ENCODE results near the gene CEACAM4. TPM values are rescaled to one million over a fixed set of nuclear protein-coding genes. Genes with fewer than 3 reads are reported as not detected.

CEACAM4 gene
- total RNA-seq = not detected in 2 replicates

GRCh38 chr19:41626877-41627276 is at the start of gene CEACAM4:
Gene CEACAM4, minus strand, starts transcription at chr19:41627074. Its CDS starts 111 bp downstream, at chr19:41626963.
- no peaks in the 10 kb centered on the region for H3K27me3 ChIP-seq (ENCODE audit: insufficient read depth, low read length)
- TF ChIP-seq, protein P1, sequence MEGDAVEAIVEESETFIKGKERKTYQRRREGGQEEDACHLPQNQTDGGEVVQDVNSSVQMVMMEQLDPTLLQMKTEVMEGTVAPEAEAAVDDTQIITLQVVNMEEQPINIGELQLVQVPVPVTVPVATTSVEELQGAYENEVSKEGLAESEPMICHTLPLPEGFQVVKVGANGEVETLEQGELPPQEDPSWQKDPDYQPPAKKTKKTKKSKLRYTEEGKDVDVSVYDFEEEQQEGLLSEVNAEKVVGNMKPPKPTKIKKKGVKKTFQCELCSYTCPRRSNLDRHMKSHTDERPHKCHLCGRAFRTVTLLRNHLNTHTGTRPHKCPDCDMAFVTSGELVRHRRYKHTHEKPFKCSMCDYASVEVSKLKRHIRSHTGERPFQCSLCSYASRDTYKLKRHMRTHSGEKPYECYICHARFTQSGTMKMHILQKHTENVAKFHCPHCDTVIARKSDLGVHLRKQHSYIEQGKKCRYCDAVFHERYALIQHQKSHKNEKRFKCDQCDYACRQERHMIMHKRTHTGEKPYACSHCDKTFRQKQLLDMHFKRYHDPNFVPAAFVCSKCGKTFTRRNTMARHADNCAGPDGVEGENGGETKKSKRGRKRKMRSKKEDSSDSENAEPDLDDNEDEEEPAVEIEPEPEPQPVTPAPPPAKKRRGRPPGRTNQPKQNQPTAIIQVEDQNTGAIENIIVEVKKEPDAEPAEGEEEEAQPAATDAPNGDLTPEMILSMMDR (IDR thresholded peaks at IDR 0.05; ENCODE audit: extremely low read depth, low read depth, low read length) = no peak
- no peaks in the 10 kb centered on the region for H3K79me2 ChIP-seq (ENCODE audit: insufficient read depth, low read length)
- no peak within 1 kb of the TSS for H3K4me2 ChIP-seq (ENCODE audit: insufficient read depth, low read length)
- H3K4me3 ChIP-seq (ENCODE audit: insufficient read depth, low read length) = no peak within 1 kb of the TSS
- no peak for DNase-seq (ENCODE audit: insufficient read length, low spot score, missing footprints)
- no peaks in the 10 kb centered on the region for H4K20me1 ChIP-seq (ENCODE audit: insufficient read depth, low read length)
- H2AFZ ChIP-seq (ENCODE audit: low read length) = no peak within 1 kb of the TSS
- no peaks in the 10 kb centered on the region for H3K36me3 ChIP-seq (ENCODE audit: insufficient read depth, low read length)
- no peak within 1 kb of the TSS for H3K27ac ChIP-seq (ENCODE audit: low read depth, low read length)
- H3K9me3 ChIP-seq (ENCODE audit: low read depth, low read length) = no peaks in the 10 kb centered on the region
- H3K4me1 ChIP-seq (ENCODE audit: insufficient read depth, low read length) = no peaks in the 10 kb centered on the region

DNA sequence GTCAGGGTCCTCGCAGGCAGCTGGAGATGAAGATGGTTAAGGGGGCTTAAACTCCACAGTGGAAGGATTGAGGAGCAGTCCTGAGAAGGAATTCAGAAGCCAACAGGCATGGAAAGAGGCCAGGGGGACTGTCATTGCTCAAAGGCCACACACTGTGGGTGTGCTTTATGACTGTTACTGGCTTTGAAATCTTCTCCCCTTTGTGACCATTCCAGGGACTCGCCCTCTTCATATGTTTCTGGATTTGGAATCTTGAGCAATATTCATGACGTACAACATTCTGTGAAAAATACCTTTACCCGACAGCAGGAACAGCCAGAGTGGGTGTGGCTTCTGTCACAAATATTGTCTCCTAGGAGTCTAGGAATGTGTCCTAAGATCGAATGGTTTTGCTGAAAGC is 44.6 kb upstream of the CEACAM4 start:
- TF ChIP-seq, protein P1 (IDR thresholded peaks at IDR 0.05; ENCODE audit: extremely low read depth, low read depth, low read length) = no peak
- DNase-seq (ENCODE audit: insufficient read length, low spot score, missing footprints) = no peak
- H3K27ac ChIP-seq (ENCODE audit: low read depth, low read length) = no peak overlapping the region
- H3K9me3 ChIP-seq (ENCODE audit: low read depth, low read length) = no peaks in the 10 kb centered on the region
- H3K27me3 ChIP-seq (ENCODE audit: insufficient read depth, low read length) = no peaks in the 10 kb centered on the region
- H3K4me2 ChIP-seq (ENCODE audit: insufficient read depth, low read length) = no peak overlapping the region
- no peak overlapping the region for H2AFZ ChIP-seq (ENCODE audit: low read length)
- no peaks in the 10 kb centered on the region for H3K36me3 ChIP-seq (ENCODE audit: insufficient read depth, low read length)
- no peaks in the 10 kb centered on the region for H4K20me1 ChIP-seq (ENCODE audit: insufficient read depth, low read length)
- H3K79me2 ChIP-seq (ENCODE audit: insufficient read depth, low read length) = no peaks in the 10 kb centered on the region
- H3K4me3 ChIP-seq (ENCODE audit: insufficient read depth, low read length) = no peak overlapping the region
- H3K4me1 ChIP-seq (ENCODE audit: insufficient read depth, low read length) = no peaks in the 10 kb centered on the region

DNA sequence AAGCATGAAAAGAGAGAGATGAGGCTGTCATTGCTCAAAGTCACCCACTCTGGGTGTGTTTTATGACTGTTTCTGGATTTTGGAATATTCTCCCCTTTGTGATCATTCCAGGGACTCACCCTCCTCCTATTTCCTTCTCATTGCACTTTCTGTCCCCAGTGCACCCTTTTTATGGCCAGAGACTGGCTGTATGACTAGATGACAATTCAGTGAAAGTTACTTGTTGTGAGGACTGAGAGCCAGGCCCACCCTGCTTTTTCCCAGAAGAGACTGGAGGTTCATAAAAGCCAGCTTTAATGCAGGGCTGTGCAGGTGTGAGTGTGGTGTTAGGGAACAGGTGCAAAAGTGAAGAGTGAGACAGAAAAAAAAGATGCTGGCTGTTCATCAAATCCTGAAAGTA is 43.9 kb upstream of the CEACAM4 start:
- no peak for DNase-seq (ENCODE audit: insufficient read length, low spot score, missing footprints)
- H3K4me2 ChIP-seq (ENCODE audit: insufficient read depth, low read length) = no peak overlapping the region
- H2AFZ ChIP-seq (ENCODE audit: low read length) = no peak overlapping the region
- no peaks in the 10 kb centered on the region for H3K4me1 ChIP-seq (ENCODE audit: insufficient read depth, low read length)
- H3K9me3 ChIP-seq (ENCODE audit: low read depth, low read length) = peaks cover 3% of the 10 kb centered on the region
- no peaks in the 10 kb centered on the region for H3K36me3 ChIP-seq (ENCODE audit: insufficient read depth, low read length)
- no peak overlapping the region for H3K4me3 ChIP-seq (ENCODE audit: insufficient read depth, low read length)
- no peaks in the 10 kb centered on the region for H3K79me2 ChIP-seq (ENCODE audit: insufficient read depth, low read length)
- H3K27me3 ChIP-seq (ENCODE audit: insufficient read depth, low read length) = no peaks in the 10 kb centered on the region
- H4K20me1 ChIP-seq (ENCODE audit: insufficient read depth, low read length) = no peaks in the 10 kb centered on the region
- TF ChIP-seq, protein P1 (IDR thresholded peaks at IDR 0.05; ENCODE audit: extremely low read depth, low read depth, low read length) = no peak
- no peak overlapping the region for H3K27ac ChIP-seq (ENCODE audit: low read depth, low read length)

GRCh38 chr19:41668315-41668714 is 41.4 kb upstream of the CEACAM4 start:
- Histone ChIP-seq H4K20me1 (ENCODE audit: insufficient read depth, low read length) (no peaks in the 10 kb centered on the region), H3K36me3 (ENCODE audit: insufficient read depth, low read length) (no peaks in the 10 kb centered on the region), H3K4me2 (ENCODE audit: insufficient read depth, low read length) (no peak overlapping the region), H3K79me2 (ENCODE audit: insufficient read depth, low read length) (no peaks in the 10 kb centered on the region), H3K27ac (ENCODE audit: low read depth, low read length) (no peak overlapping the region), H2AFZ (ENCODE audit: low read length) (no peak overlapping the region), H3K4me3 (ENCODE audit: insufficient read depth, low read length) (no peak overlapping the region), H3K27me3 (ENCODE audit: insufficient read depth, low read length) (no peaks in the 10 kb centered on the region), H3K4me1 (ENCODE audit: insufficient read depth, low read length) (no peaks in the 10 kb centered on the region), H3K9me3 (ENCODE audit: low read depth, low read length) (peaks cover 3% of the 10 kb centered on the region)
- no peak for DNase-seq (ENCODE audit: insufficient read length, low spot score, missing footprints)
- TF ChIP-seq, protein P1 (IDR thresholded peaks at IDR 0.05; ENCODE audit: extremely low read depth, low read depth, low read length) = no peak

Data from osteoblast (primary cell).